GM12872 (cell line): ENCODE measurements around the gene TMEM271.

ENCODE experiments used
- TF ChIP-seq, protein P1 (sequence below): IDR thresholded peaks from 3 replicates; pipeline ENCODE4 v1.5.1; 2011; ENCODE audit warnings: low read depth, mild to moderate bottlenecking, low read length, moderate library complexity; ENCODE audit not compliant: insufficient read depth

The TMEM271 gene

GRCh38 chr4:537436-538264 lies 38.4 kb downstream of the TMEM271 start:
- TF ChIP-seq, protein P1, sequence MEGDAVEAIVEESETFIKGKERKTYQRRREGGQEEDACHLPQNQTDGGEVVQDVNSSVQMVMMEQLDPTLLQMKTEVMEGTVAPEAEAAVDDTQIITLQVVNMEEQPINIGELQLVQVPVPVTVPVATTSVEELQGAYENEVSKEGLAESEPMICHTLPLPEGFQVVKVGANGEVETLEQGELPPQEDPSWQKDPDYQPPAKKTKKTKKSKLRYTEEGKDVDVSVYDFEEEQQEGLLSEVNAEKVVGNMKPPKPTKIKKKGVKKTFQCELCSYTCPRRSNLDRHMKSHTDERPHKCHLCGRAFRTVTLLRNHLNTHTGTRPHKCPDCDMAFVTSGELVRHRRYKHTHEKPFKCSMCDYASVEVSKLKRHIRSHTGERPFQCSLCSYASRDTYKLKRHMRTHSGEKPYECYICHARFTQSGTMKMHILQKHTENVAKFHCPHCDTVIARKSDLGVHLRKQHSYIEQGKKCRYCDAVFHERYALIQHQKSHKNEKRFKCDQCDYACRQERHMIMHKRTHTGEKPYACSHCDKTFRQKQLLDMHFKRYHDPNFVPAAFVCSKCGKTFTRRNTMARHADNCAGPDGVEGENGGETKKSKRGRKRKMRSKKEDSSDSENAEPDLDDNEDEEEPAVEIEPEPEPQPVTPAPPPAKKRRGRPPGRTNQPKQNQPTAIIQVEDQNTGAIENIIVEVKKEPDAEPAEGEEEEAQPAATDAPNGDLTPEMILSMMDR = no peak

GRCh38 chr4:536351-536972 lies 39.6 kb downstream of the TMEM271 start:
- TF ChIP-seq, protein P1 = no peak

- TF ChIP-seq, protein P1 = no peak
Measured at GRCh38 chr4:535924-536281, 40.2 kb downstream of the TMEM271 start.

GRCh38 chr4:535181-535923 lies 40.7 kb downstream of the TMEM271 start:
- TF ChIP-seq, protein P1 = no peak

DNA sequence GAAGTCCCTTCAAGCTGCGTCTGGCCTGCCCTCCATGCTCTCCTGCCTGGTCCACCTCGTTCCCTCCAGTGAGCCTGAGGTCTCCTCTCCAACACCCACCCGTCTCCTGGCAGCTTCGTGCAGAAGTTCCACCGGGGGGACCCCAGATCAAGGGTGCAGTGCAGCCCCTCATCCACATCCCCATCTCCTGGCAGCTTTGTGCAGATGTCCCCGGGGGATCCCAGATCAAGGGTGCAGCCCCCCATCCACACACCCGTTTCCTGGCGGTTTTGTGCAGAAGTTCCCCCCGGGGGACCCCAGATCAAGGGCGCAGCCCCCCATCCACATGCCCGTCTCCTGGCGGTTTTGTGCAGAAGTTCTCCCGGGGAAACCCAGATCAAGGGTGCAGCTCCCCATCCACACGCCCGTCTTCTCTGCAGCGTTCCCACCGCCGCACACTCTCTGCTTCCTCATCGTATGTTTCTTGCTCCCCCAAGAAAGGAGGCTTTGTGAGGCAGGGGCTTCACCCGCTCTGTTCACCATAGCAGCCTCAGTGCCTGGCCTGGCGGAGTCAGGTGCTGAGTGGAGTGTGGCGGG lies 41.4 kb downstream of the TMEM271 start:
- TF ChIP-seq, protein P1 = no peak

DNA sequence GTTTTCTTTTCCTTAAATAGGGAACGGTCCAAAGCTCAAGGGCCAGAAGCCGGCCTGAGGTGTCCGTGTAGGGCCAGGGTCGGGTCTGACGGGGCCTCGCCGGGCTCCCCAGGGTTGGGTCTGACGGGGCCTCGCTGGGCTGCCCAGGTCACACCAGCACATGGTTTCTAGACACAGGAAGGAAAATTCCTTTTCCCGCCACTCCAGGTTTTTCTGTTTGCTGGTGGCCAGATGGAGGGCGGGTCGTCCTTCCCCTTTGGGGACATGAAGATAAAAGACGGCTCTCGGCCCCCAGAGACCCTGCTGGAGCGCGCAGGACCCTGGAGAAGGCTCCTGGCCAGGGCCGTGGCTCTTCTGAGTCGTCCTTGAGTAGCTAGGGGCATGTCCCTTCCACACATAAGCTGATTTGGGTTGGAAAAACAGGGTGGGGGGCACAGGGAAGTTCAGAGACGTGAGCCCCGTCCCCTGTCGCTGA lies 42.0 kb downstream of the TMEM271 start:
- TF ChIP-seq, protein P1 = no peak
